Lower lobe of right lung (tissue), 2 donors: ENCODE data around the gene PPP3CA. TPM values are rescaled to one million over a fixed set of nuclear protein-coding genes. Genes with fewer than 3 reads are reported as not detected.

Source experiments
- ATAC-seq, 2 donors: fragments of 200-7000 bp; cut with Tn5 transposase; one replicate each; pipeline ENCODE4 v1.9.1; 2020 to 2022; ENCODE audit warnings: mild to moderate bottlenecking in 2 of 2, moderate library complexity in 2 of 2
- DNase-seq: peaks from one replicate; pipeline ENCODE4 v3.0.0-alpha.2; 2020
- H3K27ac ChIP-seq: fragments of 200-600 bp; one replicate; pipeline ENCODE4 v1.8.0; 2022
- H3K27me3 ChIP-seq: fragments of 200-600 bp; one replicate; pipeline ENCODE4 v1.8.0; 2022; ENCODE audit warnings: low read depth
- H3K36me3 ChIP-seq: fragments of 200-600 bp; one replicate; pipeline ENCODE4 v1.8.0; 2022; ENCODE audit warnings: mild to moderate bottlenecking
- H3K4me1 ChIP-seq: fragments of 200-600 bp; one replicate; pipeline ENCODE4 v1.8.0; 2022
- H3K4me3 ChIP-seq: fragments of 200-600 bp; one replicate; pipeline ENCODE4 v1.8.0; 2022; ENCODE audit warnings: mild to moderate bottlenecking
- H3K9me3 ChIP-seq: fragments of 200-600 bp; one replicate; pipeline ENCODE4 v1.8.0; 2022
- intact Hi-C: fragments of 100-400 bp; cut with DNase I; formaldehyde crosslinking; loops from one replicate; pipeline ENCODE4 v1.11.0; 2022
- total RNA-seq: library from RNA; stranded (reverse); fragmentation: NEBNext Ultra II Directional; extraction: Animal tissue kit (Norgen Biotek cat#: 25700); gene quantifications from one replicate; pipeline ENCODE4 v1.2.1, GENCODE V29; 2021
- TF ChIP-seq, protein P1 (sequence below): fragments of 200-600 bp; IDR thresholded peaks from one replicate; pipeline ENCODE4 v1.8.0; 2022; ENCODE audit warnings: antibody characterized with exemption, mild to moderate bottlenecking
- donor health status: DM: no; HTN: yes; CAD: no; lungs with severe emphysema.

Gene PPP3CA
- total RNA-seq, 1 donor from 2014 or later: 50.2 TPM

GRCh38 chr4:101039367-101039766, 308.0 kb downstream of the PPP3CA start:
- Histone ChIP-seq H3K27me3 (no peaks in the 10 kb centered on the region), H3K4me3 (no peak overlapping the region), H3K36me3 (no peaks in the 10 kb centered on the region), H3K27ac (no peak overlapping the region), H3K4me1 (no peaks in the 10 kb centered on the region), H3K9me3 (no peaks in the 10 kb centered on the region)
- intact Hi-C loops: no loop called here
- TF ChIP-seq, protein P1, sequence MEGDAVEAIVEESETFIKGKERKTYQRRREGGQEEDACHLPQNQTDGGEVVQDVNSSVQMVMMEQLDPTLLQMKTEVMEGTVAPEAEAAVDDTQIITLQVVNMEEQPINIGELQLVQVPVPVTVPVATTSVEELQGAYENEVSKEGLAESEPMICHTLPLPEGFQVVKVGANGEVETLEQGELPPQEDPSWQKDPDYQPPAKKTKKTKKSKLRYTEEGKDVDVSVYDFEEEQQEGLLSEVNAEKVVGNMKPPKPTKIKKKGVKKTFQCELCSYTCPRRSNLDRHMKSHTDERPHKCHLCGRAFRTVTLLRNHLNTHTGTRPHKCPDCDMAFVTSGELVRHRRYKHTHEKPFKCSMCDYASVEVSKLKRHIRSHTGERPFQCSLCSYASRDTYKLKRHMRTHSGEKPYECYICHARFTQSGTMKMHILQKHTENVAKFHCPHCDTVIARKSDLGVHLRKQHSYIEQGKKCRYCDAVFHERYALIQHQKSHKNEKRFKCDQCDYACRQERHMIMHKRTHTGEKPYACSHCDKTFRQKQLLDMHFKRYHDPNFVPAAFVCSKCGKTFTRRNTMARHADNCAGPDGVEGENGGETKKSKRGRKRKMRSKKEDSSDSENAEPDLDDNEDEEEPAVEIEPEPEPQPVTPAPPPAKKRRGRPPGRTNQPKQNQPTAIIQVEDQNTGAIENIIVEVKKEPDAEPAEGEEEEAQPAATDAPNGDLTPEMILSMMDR: no peak
- no peak for DNase-seq
- no peak for ATAC-seq

GRCh38 chr4:101037938-101038413, 309.4 kb downstream of the PPP3CA start:
- Histone ChIP-seq H3K9me3 (no peaks in the 10 kb centered on the region), H3K4me1 (no peaks in the 10 kb centered on the region), H3K36me3 (no peaks in the 10 kb centered on the region), H3K27me3 (no peaks in the 10 kb centered on the region), H3K27ac (no peak overlapping the region), H3K4me3 (no peak overlapping the region)
- ATAC-seq (peak; percentile 19 to 54), DNase-seq (no peak)
- intact Hi-C loops: no loop called here
- TF ChIP-seq, protein P1: no peak

DNA sequence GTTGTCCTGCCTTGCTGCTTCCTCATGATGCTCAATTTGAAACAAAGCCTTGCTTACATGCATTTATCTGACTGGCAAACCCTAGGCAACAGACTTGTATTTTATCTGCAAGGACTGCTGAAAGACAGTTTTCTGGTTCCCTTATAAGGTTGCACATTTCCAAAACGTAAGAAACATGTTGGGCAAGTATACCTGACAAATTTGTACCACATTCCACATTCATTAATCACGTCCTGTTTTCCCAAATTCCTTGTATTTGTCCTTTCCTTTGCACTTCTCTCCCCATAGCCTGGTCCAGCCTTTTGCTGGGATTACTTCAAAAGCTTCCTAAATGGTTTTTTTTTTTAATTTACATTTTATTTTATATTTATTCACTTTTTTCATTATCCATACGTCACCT, 310.1 kb downstream of the PPP3CA start:
- no peaks in the 10 kb centered on the region for H3K9me3 ChIP-seq
- DNase-seq (no peak), ATAC-seq (no peak)
- no peaks in the 10 kb centered on the region for H3K27me3 ChIP-seq
- TF ChIP-seq, protein P1: no peak
- H3K27ac ChIP-seq: no peak overlapping the region
- H3K4me3 ChIP-seq: no peak overlapping the region
- intact Hi-C loops: no loop called here
- no peaks in the 10 kb centered on the region for H3K36me3 ChIP-seq
- no peaks in the 10 kb centered on the region for H3K4me1 ChIP-seq

GRCh38 chr4:101035487-101035886, 311.8 kb downstream of the PPP3CA start:
- DNase-seq (no peak), ATAC-seq (no peak)
- Histone ChIP-seq H3K4me3 (no peak overlapping the region), H3K36me3 (peaks cover 17% of the 10 kb centered on the region), H3K4me1 (no peaks in the 10 kb centered on the region), H3K9me3 (no peaks in the 10 kb centered on the region), H3K27me3 (no peaks in the 10 kb centered on the region), H3K27ac (no peak overlapping the region)
- TF ChIP-seq, protein P1: no peak
- intact Hi-C loops: no loop called here

GRCh38 chr4:101033986-101034385, 313.3 kb downstream of the PPP3CA start:
- no peak for DNase-seq

More at GRCh38 chr4:101033986-101034385, 313.3 kb downstream of the PPP3CA start:
- H3K27ac ChIP-seq: no peak overlapping the region
- H3K4me3 ChIP-seq: no peak overlapping the region
- H3K4me1 ChIP-seq: no peaks in the 10 kb centered on the region
- H3K9me3 ChIP-seq: no peaks in the 10 kb centered on the region
- peaks cover 20% of the 10 kb centered on the region for H3K36me3 ChIP-seq
- TF ChIP-seq, protein P1: no peak
- intact Hi-C loops: no loop called here
- H3K27me3 ChIP-seq: no peaks in the 10 kb centered on the region
- no peak for ATAC-seq
